H9 (cell line): ENCODE data around the gene INSIG1. TPM values are rescaled to one million over a fixed set of nuclear protein-coding genes. Genes with fewer than 3 reads are reported as not detected.

ENCODE experiments used
- DNase-seq: peaks from one replicate; pipeline ENCODE4 v3.0.0-alpha.2; 2017
- H2AFZ ChIP-seq: one replicate; pipeline ENCODE4 v1.6.1; 2013; ENCODE audit warnings: mild to moderate bottlenecking, low read length, control low read depth, moderate library complexity
- H2AK5ac ChIP-seq: 2 replicates; pipeline ENCODE4 v1.6.1; 2013; ENCODE audit warnings: low read length, control low read depth, mixed read lengths; ENCODE audit not compliant: insufficient read length
- H2BK120ac ChIP-seq: one replicate; pipeline ENCODE4 v1.6.1; 2013; ENCODE audit warnings: low read depth, mild to moderate bottlenecking, low read length, control low read depth, inconsistent platforms; ENCODE audit not compliant: poor library complexity, severe bottlenecking
- H2BK12ac ChIP-seq: 2 replicates; pipeline ENCODE4 v1.6.1; 2013; ENCODE audit warnings: low read length, control low read depth, mixed read lengths, low read depth; ENCODE audit not compliant: insufficient read length
- H2BK15ac ChIP-seq: 2 replicates; pipeline ENCODE4 v1.6.1; 2013; ENCODE audit warnings: low read depth, low read length, control low read depth
- H2BK20ac ChIP-seq: one replicate; pipeline ENCODE4 v1.6.1; 2013; ENCODE audit warnings: low read depth, mild to moderate bottlenecking, low read length, control low read depth, inconsistent platforms; ENCODE audit not compliant: poor library complexity, severe bottlenecking
- H2BK5ac ChIP-seq: 2 replicates; pipeline ENCODE4 v1.6.1; 2013; ENCODE audit warnings: low read length, control low read depth, mixed read lengths; ENCODE audit not compliant: insufficient read length
- H3K14ac ChIP-seq: 2 replicates; pipeline ENCODE4 v1.6.1; 2013; ENCODE audit warnings: low read length, control low read depth; ENCODE audit not compliant: insufficient read depth
- H3K18ac ChIP-seq: 2 replicates; pipeline ENCODE4 v1.6.1; 2013; ENCODE audit warnings: low read depth, mild to moderate bottlenecking, mixed read lengths, low read length, control low read depth; ENCODE audit not compliant: insufficient read length
- H3K23ac ChIP-seq: 2 replicates; pipeline ENCODE4 v1.6.1; 2013; ENCODE audit warnings: low read length, control low read depth, mixed read lengths, low read depth; ENCODE audit not compliant: insufficient read length
- H3K23me2 ChIP-seq: 2 replicates; pipeline ENCODE4 v1.6.1; 2013; ENCODE audit warnings: low read depth, mild to moderate bottlenecking, mixed read lengths, low read length, control low read depth; ENCODE audit not compliant: insufficient read length, poor library complexity, severe bottlenecking
- H3K27ac ChIP-seq: 2 replicates; pipeline ENCODE4 v1.5.1; 2013; ENCODE audit warnings: low read length, control low read depth, mixed read lengths, low read depth; ENCODE audit not compliant: insufficient read length
- H3K27me3 ChIP-seq: 2 replicates; pipeline ENCODE4 v1.6.1; 2013; ENCODE audit warnings: low read length, control low read depth, inconsistent platforms; ENCODE audit not compliant: insufficient read depth
- H3K4ac ChIP-seq: 2 replicates; pipeline ENCODE4 v1.6.1; 2013; ENCODE audit warnings: low read depth, mild to moderate bottlenecking, control low read depth, inconsistent platforms, low read length, moderate library complexity
- H3K4me1 ChIP-seq: 2 replicates; pipeline ENCODE4 v1.6.1; 2013; ENCODE audit warnings: low read length, control low read depth, inconsistent platforms; ENCODE audit not compliant: insufficient read depth
- H3K4me2 ChIP-seq: 2 replicates; pipeline ENCODE4 v1.6.1; 2013; ENCODE audit warnings: low read length, control low read depth, mixed read lengths; ENCODE audit not compliant: insufficient read length, insufficient read depth
- H3K56ac ChIP-seq: 2 replicates; pipeline ENCODE4 v1.6.1; 2013; ENCODE audit warnings: low read depth, mild to moderate bottlenecking, mixed read lengths, low read length, control low read depth; ENCODE audit not compliant: insufficient read length
- H3K79me1 ChIP-seq: 2 replicates; pipeline ENCODE4 v1.6.1; 2013; ENCODE audit warnings: low read depth, mild to moderate bottlenecking, moderate library complexity, low read length, control low read depth, inconsistent platforms; ENCODE audit not compliant: insufficient read depth, poor library complexity, severe bottlenecking
- H3K79me2 ChIP-seq: 2 replicates; pipeline ENCODE4 v1.6.1; 2013; ENCODE audit warnings: low read length, control low read depth, inconsistent platforms; ENCODE audit not compliant: insufficient read depth
- H3K9ac ChIP-seq: 2 replicates; pipeline ENCODE4 v1.6.1; 2013; ENCODE audit warnings: low read length, control low read depth, mixed read lengths; ENCODE audit not compliant: insufficient read length; ENCODE audit errors: extremely low read depth
- H3K9me3 ChIP-seq: one replicate; pipeline ENCODE4 v1.6.1; 2013; ENCODE audit warnings: low read depth, low read length, inconsistent platforms; ENCODE audit not compliant: control insufficient read depth
- H3T11ph ChIP-seq: one replicate; pipeline ENCODE4 v1.6.1; 2013; ENCODE audit warnings: mild to moderate bottlenecking, low read length, control low read depth, inconsistent platforms
- H4K20me1 ChIP-seq: one replicate; pipeline ENCODE4 v1.6.1; 2013; ENCODE audit not compliant: control insufficient read depth, insufficient read length, insufficient read depth
- H4K5ac ChIP-seq: 2 replicates; pipeline ENCODE4 v1.6.1; 2013; ENCODE audit warnings: low read depth, mild to moderate bottlenecking, mixed read lengths, low read length, control low read depth; ENCODE audit not compliant: insufficient read length
- H4K8ac ChIP-seq: replicated peaks from 2 replicates; pipeline ENCODE4 v1.6.1; 2013; ENCODE audit warnings: low read length, control low read depth, mixed read lengths, low read depth; ENCODE audit not compliant: insufficient read length
- H4K91ac ChIP-seq: 2 replicates; pipeline ENCODE4 v1.6.1; 2013; ENCODE audit warnings: low read depth, mild to moderate bottlenecking, moderate library complexity, mixed read lengths, low read length, control low read depth; ENCODE audit not compliant: insufficient read length
- H3K27ac Mint-ChIP-seq, 3 experiments: 2 replicates in 2 of 3; 3 replicates in 1 of 3; pipeline ENCODE4 v1.8.0; 2020 to 2021; ENCODE audit warnings: mixed read lengths in 3 of 3, mild to moderate bottlenecking in 1 of 3, moderate library complexity in 1 of 3
- H3K27me3 Mint-ChIP-seq: 2 replicates; pipeline ENCODE4 v1.8.0; 2021; ENCODE audit warnings: low read depth, mild to moderate bottlenecking, moderate library complexity, mixed read lengths
- H3K36me3 Mint-ChIP-seq, 3 experiments: 2 replicates in 2 of 3; 3 replicates in 1 of 3; pipeline ENCODE4 v1.8.0; 2020 to 2021; ENCODE audit warnings: low read depth in 3 of 3, mixed read lengths in 3 of 3; ENCODE audit not compliant: insufficient read depth in 1 of 3
- H3K4me1 Mint-ChIP-seq, 2 experiments: 2 replicates each; pipeline ENCODE4 v1.8.0; 2020; ENCODE audit warnings: mixed read lengths in 2 of 2
- H3K4me3 Mint-ChIP-seq, 2 experiments: 2 replicates in 1 of 2; 3 replicates in 1 of 2; pipeline ENCODE4 v1.8.0; 2020 to 2021; ENCODE audit warnings: mild to moderate bottlenecking in 2 of 2, mixed read lengths in 2 of 2, moderate library complexity in 1 of 2
- H3K9me3 Mint-ChIP-seq, 2 experiments: 2 replicates in 1 of 2; 3 replicates in 1 of 2; pipeline ENCODE4 v1.8.0; 2020; ENCODE audit warnings: mild to moderate bottlenecking in 2 of 2, mixed read lengths in 2 of 2, moderate library complexity in 1 of 2
- CTCF ChIP-seq: fragments of 200-600 bp; sonication (generic); conservative IDR thresholded peaks from 3 replicates; pipeline ENCODE4 v1.8.0; 2021; ENCODE audit warnings: antibody characterized with exemption, mild to moderate bottlenecking
- WGBS: extraction: QIAGEN DNeasy Blood & Tissue Kit; methylation state at CpG from one replicate; pipeline ENCODE4 v1.1.7; 2013; ENCODE audit warnings: missing lambda C conversion rate, low lambda C conversion rate, mixed read lengths; ENCODE audit not compliant: insufficient read length; ENCODE audit errors: extremely low coverage; 5-methylcytosine and 5-hydroxymethylcytosine counted together
- total RNA-seq: library from RNA; stranded (reverse); gene quantifications from 2 replicates; pipeline ENCODE4 v1.2.1, GENCODE V29; 2021

INSIG1 gene
- total RNA-seq, 1 experiment from 2014 or later: 23.3 TPM

DNA sequence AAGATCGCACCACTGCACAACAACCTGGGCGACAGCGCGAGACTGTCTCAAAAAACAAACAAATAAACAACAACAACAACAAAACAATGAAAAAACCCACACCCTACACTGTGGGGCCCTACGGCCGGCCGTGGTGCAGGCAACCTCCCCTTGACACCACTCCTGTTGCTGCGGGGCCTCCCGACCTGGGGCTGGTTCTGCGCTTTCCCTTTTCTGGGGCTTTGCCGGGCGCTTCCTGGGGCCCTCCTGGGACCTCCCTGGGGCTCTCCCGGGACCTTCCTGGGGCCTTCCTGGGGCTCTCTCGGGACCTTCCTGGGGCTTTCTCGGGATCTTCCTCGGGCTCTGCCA, 46.6 kb downstream of the INSIG1 start:
- Histone ChIP-seq H2BK15ac (no peak overlapping the region), H3K4me2 (peak overlapping the region; percentile 49), H3K18ac (no peak overlapping the region), H3K79me2 (no peaks in the 10 kb centered on the region), H2BK5ac (no peak overlapping the region), H3K23ac (no peak overlapping the region), H3K14ac (no peak overlapping the region), H2AK5ac (no peak overlapping the region), H4K91ac (no peak overlapping the region), H2BK12ac (no peak overlapping the region), H2AFZ (no peak overlapping the region), H2BK120ac (no peak overlapping the region), H3K4ac (no peak overlapping the region), H3K9ac (no peak overlapping the region), H3K56ac (no peak overlapping the region), H4K20me1 (no peaks in the 10 kb centered on the region), H4K5ac (no peak overlapping the region), H3K9me3 (no peaks in the 10 kb centered on the region), H2BK20ac (no peak overlapping the region), H3K4me1 (no peaks in the 10 kb centered on the region), H3T11ph (no peak overlapping the region), H3K27me3 (peaks cover 5% of the 10 kb centered on the region), H3K23me2 (no peaks in the 10 kb centered on the region), H3K27ac (no peak overlapping the region), H4K8ac (no peak overlapping the region), H3K79me1 (no peaks in the 10 kb centered on the region)
- no peak for TF ChIP-seq CTCF
- H3K27me3 Mint-ChIP-seq: peaks cover 30% of the 10 kb centered on the region
- no CpG with 5 or more reads among the region's 16 CpGs for WGBS
- H3K36me3 Mint-ChIP-seq: peaks cover 0 to 5% (median 0%) of the 10 kb centered on the region in 3 experiments; a peak in 2 of 7 replicates
- H3K9me3 Mint-ChIP-seq: peaks cover 0 to 5% of the 10 kb centered on the region in 2 experiments; a peak in 2 of 5 replicates
- no peak for DNase-seq
- peak overlapping the region in 1 of 2 experiments; percentile 23; a peak in 1 of 5 replicates for H3K4me3 Mint-ChIP-seq
- H3K4me1 Mint-ChIP-seq: peaks cover 3 to 4% of the 10 kb centered on the region in 2 experiments
- H3K27ac Mint-ChIP-seq: no peak overlapping the region
